GM19328 (cell line): ENCODE results near the gene FHOD3.

Source experiments
- ATAC-seq: cut with Tn5 transposase; IDR thresholded peaks from one replicate; pipeline ENCODE4 v1.9.1; 2021; ENCODE audit warnings: mild to moderate bottlenecking, moderate library complexity; ENCODE audit not compliant: unreplicated experiment

FHOD3 gene

DNA sequence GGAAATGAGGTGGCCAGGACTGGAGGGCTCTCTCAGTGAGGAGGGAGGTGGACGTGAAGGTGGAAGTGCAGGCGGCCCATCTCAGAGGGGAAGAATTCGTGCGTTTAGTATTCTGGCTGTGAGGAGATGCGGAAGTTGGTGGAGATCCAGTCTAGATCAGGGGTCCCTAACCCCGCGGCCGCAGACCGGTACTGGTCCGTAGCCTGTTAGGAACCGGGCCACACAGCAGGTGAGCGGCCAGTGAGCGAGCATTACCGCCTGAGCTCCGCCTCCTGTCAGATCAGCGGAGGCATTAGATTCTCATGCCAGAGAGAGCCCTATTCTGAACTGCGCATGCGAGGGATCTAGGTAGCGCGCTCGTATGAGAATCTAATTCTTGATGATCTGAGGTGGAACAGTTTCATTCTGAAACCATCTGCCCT is 1.6 kb upstream of the FHOD3 start:
- no peak for ATAC-seq

DNA sequence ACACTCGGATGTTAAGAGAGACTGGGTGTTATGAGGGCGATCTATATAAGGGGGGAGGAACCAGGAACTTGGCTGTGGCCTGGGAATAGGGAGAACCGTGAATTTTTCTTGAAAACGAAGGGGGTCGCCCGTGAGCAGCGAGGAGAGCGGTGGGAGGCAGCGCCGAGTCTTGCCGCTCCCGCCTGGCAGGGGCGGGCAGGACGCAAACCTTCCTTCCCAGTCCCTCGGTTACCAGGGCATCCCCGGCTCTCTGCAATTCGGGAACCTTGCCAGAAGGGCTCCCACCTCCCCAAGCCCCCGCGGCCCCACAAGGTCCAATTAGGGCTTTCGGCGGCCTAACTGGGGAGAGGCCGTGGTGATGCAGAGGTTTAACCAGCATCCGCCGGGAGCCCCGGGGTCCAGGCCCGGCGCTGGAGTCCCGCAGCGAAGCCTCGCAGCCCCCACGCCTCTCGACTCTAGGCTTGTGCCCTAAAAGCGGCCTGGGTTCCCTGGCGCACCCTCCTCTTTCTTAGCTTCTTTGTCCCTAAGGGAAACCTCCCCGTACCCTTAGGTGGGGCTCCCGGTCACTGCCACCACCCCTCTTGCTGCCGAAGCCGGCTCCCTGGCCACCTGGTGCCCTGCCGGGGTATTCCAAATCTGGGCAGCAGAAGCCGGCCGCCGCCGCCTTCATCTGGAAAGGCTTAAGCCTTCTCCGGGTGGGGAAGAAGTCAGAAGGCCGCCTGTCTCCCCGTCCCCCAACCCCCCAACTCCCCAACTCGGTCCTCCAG is 680 bp upstream of the FHOD3 start:
- peak; percentile 10 for ATAC-seq

DNA sequence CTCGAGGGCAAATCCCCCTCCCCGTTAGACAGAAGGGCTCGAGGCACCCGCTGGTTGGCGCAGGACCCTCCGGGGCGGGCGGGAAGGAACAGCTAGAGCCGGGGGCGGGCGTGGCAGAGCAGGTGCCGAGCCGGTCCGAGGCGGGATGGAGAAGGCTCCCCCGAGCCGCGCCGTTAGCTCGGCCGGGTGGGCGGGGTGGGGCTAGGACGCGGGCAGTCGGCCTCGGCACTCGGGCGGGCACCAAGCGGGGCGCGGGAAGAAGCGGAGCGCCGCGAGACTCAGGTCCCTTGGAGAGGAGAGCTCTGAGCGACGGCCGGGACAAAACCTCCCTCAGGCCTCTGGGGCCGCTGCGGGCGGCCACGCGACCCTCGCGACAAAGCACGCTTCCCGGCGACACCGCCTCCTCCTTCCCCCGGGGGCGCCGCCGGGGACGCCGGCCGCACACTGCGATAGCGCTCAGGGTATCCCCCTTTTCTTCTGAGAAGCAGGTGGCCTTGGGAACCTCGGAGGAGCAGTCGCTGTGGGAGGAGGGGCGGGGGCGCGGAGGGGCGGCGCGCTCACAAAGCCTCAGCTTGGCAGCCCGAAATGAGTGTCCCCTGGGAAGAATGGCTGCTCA is 721 bp downstream of the FHOD3 start:
- peak; percentile 24 for ATAC-seq

DNA sequence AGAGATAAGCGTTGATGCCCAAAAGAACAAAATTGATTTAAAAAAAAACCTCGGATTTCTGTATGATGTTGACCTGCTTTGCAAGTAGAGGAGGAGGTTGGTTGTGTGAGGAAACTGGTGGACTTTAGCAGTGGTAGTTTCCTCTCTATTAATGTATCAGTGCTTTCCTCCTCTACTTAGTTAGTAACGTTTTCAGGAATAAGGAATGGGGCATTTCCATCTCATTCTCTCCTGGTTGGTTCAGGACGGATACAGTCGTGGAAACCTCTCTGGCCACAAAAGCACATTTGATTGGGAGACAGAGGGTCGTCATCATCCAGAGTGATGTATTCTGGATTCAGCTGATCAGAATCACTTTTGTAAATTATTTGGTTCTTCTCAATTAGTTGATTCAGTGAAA is 1.5 kb downstream of the FHOD3 start:
- no peak for ATAC-seq

DNA sequence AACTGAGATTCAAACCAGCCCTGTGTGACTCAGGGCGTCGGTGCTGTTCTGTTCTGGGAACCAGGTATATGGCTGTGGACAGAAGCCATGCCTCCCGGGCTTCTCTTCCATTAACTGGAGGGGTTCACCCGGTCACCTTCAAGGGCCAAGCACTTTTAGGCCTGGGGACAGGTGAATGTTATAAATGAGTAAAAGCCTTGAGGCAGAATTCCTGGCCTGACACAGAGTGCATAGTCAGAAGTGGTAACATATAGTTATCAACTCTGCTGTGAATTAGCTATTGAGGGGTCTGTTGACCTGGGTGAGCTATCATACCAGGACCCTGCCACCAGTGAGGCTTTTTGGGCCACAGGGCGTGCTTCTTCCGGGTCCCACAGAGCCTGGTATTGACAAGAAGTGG is 2.7 kb downstream of the FHOD3 start:
- no peak for ATAC-seq

DNA sequence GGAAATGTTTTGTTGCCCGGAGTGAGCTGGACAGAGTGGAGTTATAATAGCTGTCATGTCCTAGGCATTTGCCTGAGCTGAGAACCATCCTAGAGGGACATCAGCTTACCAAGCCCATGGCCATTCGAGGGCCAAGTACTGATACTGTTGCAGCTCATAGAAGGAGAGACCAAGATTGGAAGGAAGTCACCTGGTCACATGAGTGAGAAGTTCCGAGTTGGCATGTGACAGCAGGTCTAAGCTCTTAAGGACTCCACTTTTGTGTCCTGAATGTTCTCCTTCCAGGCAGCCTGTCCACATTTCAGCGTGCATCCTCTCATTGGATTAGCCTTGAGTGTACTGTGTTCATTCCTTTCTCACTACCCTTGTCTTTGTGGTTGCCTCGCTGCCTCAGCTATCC is 4.4 kb downstream of the FHOD3 start:
- no peak for ATAC-seq

DNA sequence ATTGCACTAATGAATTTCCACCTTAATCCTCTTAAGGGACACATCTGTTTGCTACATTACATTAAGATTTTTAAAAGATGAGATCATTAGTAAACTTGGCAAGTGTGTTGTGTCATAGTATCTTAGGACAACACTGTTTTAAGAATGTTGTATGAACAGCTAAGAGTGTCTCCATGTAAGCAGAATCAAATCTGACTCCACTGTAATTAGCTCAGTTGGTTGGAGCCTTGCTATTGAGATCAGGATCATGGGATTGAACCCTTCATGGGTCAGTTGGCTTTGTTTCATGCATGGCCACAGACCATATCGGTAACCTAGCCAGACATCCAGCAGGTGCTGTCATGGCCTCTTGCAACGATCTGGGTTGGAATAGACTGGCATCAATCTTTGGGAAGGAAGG is 5.2 kb downstream of the FHOD3 start:
- ATAC-seq = no peak

DNA sequence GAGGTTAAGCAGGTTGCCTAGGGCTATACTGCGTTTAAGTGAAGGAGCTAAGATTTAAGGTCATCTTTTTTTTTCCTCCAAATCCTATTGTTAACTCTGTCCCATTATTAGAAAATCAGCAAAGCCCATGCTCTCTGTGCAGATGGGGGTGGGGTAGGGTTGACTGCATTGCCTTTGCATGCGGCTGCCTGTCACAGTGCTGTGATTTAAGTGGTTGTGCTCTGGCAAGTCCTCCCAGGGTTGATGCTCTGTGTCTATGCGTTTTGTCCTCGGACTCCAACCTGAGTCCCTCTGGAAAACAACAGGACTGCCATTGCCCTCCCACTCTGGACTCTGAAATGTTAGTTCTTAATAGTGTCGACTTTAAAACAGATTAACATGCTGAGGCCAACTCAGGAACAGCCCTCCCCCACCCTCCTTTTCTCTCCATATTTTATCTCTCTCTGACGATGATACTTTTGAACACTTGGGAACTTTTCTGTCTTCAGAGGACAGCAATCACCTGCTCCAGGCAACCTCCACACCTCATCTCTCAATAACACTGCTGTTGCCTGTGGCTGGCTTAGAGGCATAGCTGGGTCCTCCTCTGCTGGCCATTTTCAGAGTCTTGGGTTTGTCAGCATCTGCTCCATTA is 5.8 kb downstream of the FHOD3 start:
- no peak for ATAC-seq

DNA sequence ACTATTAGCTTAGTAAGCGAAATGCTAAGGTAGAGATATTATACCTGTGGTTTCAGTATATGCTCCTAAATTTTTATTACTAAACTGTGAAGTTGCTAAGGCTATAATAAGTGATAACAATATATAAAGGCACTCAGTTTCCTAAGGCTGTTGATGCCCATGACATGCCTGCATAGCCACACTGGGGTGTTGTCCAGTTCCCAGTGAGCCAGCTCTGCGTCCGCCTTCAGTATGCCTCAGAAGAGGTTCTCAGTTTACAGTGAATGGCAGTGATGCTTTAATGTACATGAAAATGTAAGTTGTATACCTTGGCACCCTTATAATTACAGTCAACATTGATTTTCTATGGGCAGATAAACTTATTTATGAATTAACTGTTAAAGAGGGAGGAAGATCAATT is 7.2 kb downstream of the FHOD3 start:
- ATAC-seq = no peak

DNA sequence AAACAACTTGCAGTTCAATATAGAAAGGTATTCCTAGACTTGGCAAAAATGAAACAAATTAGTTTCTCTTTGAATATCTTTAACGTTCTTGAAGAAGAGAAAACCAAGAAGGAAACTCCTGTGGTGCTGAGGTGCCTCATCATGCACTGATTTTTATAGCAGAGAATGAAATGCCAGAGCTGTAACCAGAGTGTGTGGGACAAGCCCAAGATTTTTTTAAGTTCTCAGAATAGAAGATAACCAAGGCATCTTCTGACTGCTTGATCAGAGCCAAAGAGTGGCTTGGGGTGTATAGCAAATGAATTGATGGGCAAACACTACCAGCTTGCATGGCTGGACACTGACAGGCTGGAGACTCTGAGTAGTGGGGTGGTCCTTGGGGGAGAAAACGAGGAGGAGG is 7.9 kb downstream of the FHOD3 start:
- ATAC-seq = no peak

DNA sequence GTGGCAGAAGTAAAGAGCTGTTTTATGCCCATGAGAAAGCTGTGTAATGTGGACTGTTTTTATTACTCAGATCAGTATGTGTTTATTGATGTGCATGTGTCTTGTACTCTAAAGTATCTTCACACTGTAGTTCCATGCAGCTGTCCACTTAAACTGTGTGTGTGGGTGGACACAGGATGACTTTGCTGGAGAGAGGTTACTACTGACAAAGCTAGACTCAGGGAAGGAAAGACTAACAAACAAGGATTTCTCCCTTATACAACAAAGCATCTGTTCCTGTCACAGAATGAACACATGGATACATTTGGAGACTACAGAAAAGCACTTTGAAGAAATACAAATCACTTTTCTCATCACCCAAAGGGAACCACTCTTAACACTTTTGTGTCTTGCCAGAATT is 10.0 kb downstream of the FHOD3 start:
- no peak for ATAC-seq

DNA sequence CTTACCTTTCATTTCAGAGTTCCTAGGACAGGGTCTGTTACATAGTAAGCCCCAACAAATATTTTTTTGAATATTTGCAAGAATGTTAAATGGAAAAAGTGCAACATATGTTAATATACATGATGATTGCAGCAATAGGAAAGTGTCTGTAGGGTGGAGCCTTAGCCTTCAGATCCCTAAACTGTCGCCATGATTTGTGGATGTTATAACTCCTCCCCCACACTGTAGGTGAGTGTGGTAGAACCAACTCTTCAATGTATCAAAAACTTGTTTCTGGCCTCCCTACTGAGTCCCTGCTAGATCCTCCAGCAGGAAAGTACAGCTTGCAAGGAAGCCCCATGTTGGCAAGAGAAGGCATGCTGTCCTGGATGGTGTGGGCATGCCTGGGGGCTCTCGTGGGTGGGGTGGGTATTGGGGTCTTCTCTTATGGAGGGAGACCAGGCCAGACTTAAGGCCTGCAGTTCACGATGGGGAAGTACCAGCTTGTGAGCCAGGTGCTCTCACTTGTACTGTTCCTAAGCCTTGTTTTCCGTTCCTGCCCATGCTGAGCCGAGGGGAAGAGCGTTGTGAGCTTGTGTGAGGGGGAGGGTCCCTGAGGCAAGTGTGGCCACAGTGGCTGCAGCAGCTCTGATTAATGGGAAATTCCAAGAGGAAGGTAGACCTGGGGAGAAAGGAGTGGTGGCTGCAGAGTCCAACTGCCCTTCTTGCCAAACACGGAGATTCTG is 11.4 kb downstream of the FHOD3 start:
- ATAC-seq = no peak

DNA sequence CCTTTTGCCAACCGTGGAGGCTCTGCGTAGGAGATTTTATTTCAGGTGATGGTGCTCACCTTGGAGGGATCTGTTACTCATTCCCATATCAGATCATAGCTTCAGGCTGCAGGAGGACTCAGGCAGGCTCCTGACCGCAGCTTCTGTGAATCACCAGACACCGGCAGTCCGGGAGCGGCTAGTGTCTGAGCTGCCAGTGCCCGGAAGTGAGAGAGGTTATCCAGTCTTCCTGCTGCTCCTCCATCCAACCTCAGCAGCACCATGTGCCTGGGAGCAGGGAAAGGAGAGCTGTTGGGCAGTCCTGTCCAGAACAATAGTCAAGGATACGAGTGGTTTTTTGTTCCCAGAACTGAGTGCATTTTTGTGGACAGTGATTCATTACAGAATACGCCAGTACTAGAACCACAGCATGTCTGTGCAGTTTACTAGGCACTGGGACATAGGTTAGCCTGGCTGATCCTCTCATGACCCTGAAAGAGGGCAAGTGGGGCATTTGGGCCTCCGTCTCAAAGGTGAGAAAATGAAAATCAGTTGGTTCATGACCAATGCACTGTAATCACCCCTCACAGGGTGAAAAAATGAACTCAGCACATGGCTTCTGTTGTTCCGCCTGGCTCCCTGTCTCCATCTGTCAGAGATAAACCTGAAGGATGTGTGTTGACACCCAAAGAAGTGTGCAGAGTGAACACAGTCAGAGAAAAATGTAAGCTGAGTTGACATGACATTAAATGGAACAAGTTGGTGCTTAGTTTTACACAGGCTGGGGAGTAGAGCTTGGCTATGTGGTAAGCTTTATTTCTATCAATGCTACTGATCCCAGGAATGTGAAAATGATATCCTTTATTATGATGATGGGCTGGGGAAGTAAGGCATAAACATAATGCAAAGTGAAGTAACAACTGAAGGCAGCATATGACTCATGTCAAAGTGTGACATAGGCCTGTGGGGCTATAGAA is 12.2 kb downstream of the FHOD3 start:
- no peak for ATAC-seq

DNA sequence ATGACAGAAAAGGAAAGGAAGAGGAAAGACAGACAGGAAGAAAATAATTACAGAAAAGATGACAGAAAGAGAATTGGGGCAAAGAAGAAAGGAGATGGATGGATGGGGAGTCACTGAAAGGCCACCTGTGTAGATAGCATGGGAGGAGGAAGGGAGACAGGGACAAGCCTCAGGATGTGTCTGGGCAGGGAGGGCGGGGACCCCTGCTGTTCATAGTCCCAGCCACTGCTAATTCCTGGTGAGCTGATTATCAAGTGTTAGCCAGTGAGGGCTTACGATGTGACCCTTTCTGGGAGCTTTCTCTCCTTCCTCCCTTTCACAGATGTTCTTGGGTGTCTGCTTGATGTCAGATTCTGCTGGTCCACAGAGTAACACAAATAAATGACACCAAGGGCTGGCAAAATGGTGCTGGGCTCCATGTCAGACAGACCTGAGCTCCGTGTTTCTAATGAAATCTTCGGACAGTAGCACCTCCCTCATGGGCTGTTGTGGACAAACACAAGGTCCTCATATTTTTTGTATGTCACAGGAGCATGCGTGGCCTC is 13.6 kb downstream of the FHOD3 start:
- no peak for ATAC-seq

DNA sequence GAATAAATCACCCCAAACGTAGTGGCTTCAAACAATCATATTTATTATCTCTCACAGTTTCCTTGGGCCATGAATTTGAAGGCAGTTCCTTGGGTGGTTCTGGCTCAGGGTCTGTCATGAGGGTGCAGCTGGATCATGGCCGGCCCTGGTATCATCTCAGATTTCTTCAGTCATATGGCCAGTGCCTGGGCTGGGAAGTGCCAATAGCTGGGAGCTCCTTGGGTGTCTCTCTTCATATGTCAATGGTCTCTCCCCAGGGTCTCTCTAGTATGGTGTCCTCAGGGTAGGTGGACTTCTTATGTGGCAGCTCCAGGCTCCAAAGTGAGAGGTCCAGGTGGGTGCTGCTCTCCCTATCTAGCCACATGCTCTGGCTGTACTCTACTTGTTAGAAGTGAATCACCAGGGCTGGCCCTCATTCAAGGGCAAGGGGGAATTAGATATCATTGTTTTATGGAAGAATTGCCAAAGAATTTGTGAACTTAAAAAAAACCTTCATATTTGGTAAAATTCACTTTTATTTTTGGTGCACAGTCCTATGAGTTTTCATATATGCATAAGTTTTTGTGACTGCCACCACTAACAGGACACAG is 15.4 kb downstream of the FHOD3 start:
- ATAC-seq = no peak

DNA sequence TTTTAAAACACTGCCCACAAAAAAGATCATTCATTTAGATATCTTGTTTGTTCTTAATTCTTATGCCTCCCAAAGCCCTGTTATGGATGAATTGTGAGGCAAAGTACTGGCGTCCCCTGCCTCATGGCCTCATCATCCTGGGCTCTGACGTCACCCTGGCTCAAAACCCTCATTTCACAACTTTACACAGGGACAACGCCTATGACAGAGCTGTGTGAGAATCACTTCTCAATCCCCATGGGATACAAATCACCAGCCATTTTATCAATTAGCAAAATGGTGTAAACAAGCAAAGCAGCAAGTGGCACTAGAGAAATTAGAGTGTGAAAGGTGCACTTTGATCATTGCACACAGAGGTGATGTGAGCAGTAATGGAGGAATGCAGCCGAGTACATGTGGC is 16.6 kb downstream of the FHOD3 start:
- ATAC-seq = no peak

DNA sequence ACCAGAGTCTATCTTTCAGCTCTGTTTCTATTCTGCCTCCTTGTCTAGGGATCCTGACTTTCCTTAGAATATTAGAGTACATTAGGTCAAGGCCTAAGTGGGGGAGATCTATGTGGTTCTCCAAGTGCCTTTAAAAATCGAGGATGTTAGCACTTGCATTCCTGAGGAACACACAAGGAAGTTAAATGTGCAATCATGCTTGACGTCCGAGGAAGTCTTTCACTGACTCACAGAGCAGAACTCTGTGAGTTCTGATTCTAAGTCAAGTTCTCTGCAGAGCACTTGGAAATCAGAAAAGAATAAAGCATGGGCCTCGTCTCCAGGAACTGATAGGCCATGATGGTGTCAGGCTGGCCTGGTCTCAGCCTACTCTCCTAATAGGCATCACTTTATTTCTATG is 17.2 kb downstream of the FHOD3 start:
- ATAC-seq = no peak

DNA sequence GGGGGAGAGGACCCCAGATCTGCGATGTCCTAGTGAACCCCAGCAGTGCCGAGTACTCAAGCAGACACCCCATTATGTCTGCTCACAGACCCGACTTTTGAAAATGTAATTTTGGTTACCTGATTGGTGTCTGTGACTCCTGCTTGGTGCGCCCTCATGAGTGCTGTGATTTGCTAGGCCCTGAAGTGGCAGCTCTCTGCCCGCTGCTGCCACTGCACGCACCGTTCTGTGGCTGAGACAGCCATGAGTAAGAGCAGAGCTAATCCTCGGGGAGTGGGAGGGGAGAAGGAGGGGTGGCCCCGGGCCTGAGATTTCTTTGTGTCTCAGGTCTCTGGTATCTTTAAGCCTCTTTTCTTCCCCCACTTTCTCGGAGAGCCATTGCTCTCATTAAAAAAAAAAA is 18.2 kb downstream of the FHOD3 start:
- no peak for ATAC-seq

DNA sequence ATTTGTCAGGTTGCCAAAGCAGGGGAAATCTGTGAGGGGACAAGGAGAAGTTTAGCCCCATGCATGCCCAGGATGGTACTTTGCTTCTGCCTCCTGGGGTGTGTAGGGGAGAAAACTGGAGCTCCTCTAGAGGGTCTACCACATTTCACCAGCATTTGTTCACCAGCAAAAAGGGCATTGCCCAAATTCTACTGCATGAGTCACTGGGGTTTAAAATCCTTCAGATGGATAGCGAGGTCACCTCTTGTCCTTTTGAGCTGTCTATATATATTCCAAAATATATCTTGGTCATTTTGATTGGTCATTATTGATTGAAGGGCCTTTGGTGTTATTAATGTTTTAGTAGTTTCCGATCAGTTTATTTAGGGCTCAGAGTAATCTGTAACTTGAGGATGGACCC is 18.7 kb downstream of the FHOD3 start:
- no peak for ATAC-seq
